CD14-positive monocyte (primary cell): ENCODE data around the gene MAPK8IP1. TPM values are rescaled to one million over a fixed set of nuclear protein-coding genes. Genes with fewer than 3 reads are reported as not detected.

Source experiments
- DNase-seq, 3 donors: peaks; one replicate each; pipeline ENCODE4 v3.0.0-alpha.2; 2011 to 2022
- H2AFZ ChIP-seq: 2 replicates; pipeline ENCODE4 v1.6.0; 2012; ENCODE audit warnings: mild to moderate bottlenecking, low read depth, low read length, inconsistent platforms; ENCODE audit not compliant: insufficient read depth, poor library complexity, severe bottlenecking
- H3K27ac ChIP-seq, 2 donors: 1 replicate in 1 of 2; 2 replicates in 1 of 2; pipeline ENCODE4 v1.5.1; 2012 to 2013; ENCODE audit warnings: low read length in 2 of 2, control low read depth in 1 of 2, inconsistent platforms in 1 of 2, low read depth in 1 of 2, mild to moderate bottlenecking in 1 of 2
- H3K27me3 ChIP-seq, 2 donors: one replicate each; pipeline versions ENCODE4 v1.6.0 to v1.6.1; 2011 to 2013; ENCODE audit warnings: low read length in 2 of 2; ENCODE audit not compliant: control insufficient read depth in 2 of 2, insufficient read depth in 2 of 2
- H3K36me3 ChIP-seq, 2 donors: replicated peaks in 1 of 2; 1 replicate in 1 of 2; 2 replicates in 1 of 2; pipeline versions ENCODE4 v1.5.1 to v1.6.1; 2012 to 2013; ENCODE audit warnings: low read length in 2 of 2, control low read depth in 1 of 2, inconsistent platforms in 1 of 2, mild to moderate bottlenecking in 1 of 2; ENCODE audit not compliant: insufficient read depth in 2 of 2, control insufficient read depth in 1 of 2
- H3K4me1 ChIP-seq, 2 donors: 1 replicate in 1 of 2; 2 replicates in 1 of 2; pipeline versions ENCODE4 v1.5.1 to v1.6.1; 2012 to 2013; ENCODE audit warnings: low read length in 2 of 2, control low read depth in 1 of 2, inconsistent platforms in 1 of 2, mild to moderate bottlenecking in 1 of 2, moderate library complexity in 1 of 2; ENCODE audit not compliant: insufficient read depth in 2 of 2, control insufficient read depth in 1 of 2
- H3K4me2 ChIP-seq: replicated peaks from 2 replicates; pipeline ENCODE3; 2012; ENCODE audit warnings: low read length, moderate library complexity, mild to moderate bottlenecking; ENCODE audit not compliant: poor library complexity, severe bottlenecking; ENCODE audit errors: extremely low read depth
- H3K4me3 ChIP-seq, 3 experiments: fragments of 200-600 bp in 1 of 3; sonication (generic) in 1 of 3; replicated peaks in 1 of 3; 1 replicate in 2 of 3; 2 replicates in 1 of 3; pipeline ENCODE4 v1.5.1; 2011 to 2013; ENCODE audit warnings: low read length in 3 of 3, mild to moderate bottlenecking in 3 of 3, control low read depth in 2 of 3, low read depth in 2 of 3, inconsistent platforms in 1 of 3, moderate library complexity in 1 of 3
- H3K79me2 ChIP-seq: 2 replicates; pipeline ENCODE4 v1.6.0; 2012; ENCODE audit warnings: mild to moderate bottlenecking, control low read depth, inconsistent platforms, low read length, moderate library complexity; ENCODE audit not compliant: insufficient read depth
- H3K9ac ChIP-seq: 2 replicates; pipeline ENCODE4 v1.6.0; 2017; ENCODE audit warnings: low read length, mild to moderate bottlenecking; ENCODE audit not compliant: insufficient read depth, poor library complexity, severe bottlenecking
- H3K9me3 ChIP-seq, 2 donors: replicated peaks in 1 of 2; 1 replicate in 1 of 2; 2 replicates in 1 of 2; pipeline versions ENCODE4 v1.5.1 to v1.6.1; 2012 to 2013; ENCODE audit warnings: low read length in 2 of 2, control low read depth in 1 of 2; ENCODE audit not compliant: control insufficient read depth in 1 of 2, insufficient read depth in 1 of 2
- H4K20me1 ChIP-seq: 2 replicates; pipeline ENCODE4 v1.6.0; 2012; ENCODE audit warnings: mild to moderate bottlenecking, low read length, control low read depth, moderate library complexity; ENCODE audit not compliant: insufficient read depth
- H3K27ac Mint-ChIP-seq, 7 donors: one replicate each; pipeline ENCODE4 v1.8.0; 2020; ENCODE audit warnings: mild to moderate bottlenecking in 7 of 7, mixed read lengths in 7 of 7, moderate library complexity in 6 of 7, inconsistent platforms in 2 of 7
- H3K27me3 Mint-ChIP-seq, 3 donors: one replicate each; pipeline ENCODE4 v1.8.0; 2021 to 2022; ENCODE audit warnings: low read depth in 3 of 3, mild to moderate bottlenecking in 3 of 3, mixed read lengths in 3 of 3, moderate library complexity in 3 of 3, inconsistent platforms in 1 of 3
- H3K36me3 Mint-ChIP-seq, 2 donors: one replicate each; pipeline ENCODE4 v1.8.0; 2020; ENCODE audit warnings: mixed read lengths in 2 of 2, inconsistent platforms in 1 of 2, mild to moderate bottlenecking in 1 of 2
- H3K4me1 Mint-ChIP-seq: one replicate; pipeline ENCODE4 v1.8.0; 2020; ENCODE audit warnings: mild to moderate bottlenecking, mixed read lengths
- H3K4me3 Mint-ChIP-seq, 2 donors: one replicate each; pipeline ENCODE4 v1.8.0; 2020; ENCODE audit warnings: mild to moderate bottlenecking in 2 of 2, mixed read lengths in 2 of 2, moderate library complexity in 1 of 2
- H3K9me3 Mint-ChIP-seq, 7 donors: one replicate each; pipeline ENCODE4 v1.8.0; 2020 to 2022; ENCODE audit warnings: mixed read lengths in 7 of 7, mild to moderate bottlenecking in 6 of 7, moderate library complexity in 6 of 7, inconsistent platforms in 2 of 7
- CTCF ChIP-seq: fragments of 200-600 bp; IDR thresholded peaks from one replicate; pipeline ENCODE4 v1.8.0; 2022; ENCODE audit warnings: antibody characterized with exemption, mild to moderate bottlenecking
- WGBS: methylation state at CpG from one replicate; pipeline ENCODE4 v1.1.5; 2013; ENCODE audit warnings: missing lambda C conversion rate; ENCODE audit not compliant: insufficient coverage; 5-methylcytosine and 5-hydroxymethylcytosine counted together
- intact Hi-C, 2 donors: fragments of 100-400 bp; cut with micrococcal nuclease; formaldehyde crosslinking; loops; one replicate each; pipeline versions ENCODE4 v1.15.0 to v1.15.1; 2023
- polyA plus RNA-seq, 3 donors: library from polyadenylated mRNA; depleted of rRNA in 1 of 3; unstranded in 2 of 3; stranded (reverse) in 1 of 3; fragments of 300-500 nt in 2 of 3; fragments of >200 nt in 1 of 3; fragmentation: Illumina TruSeq in 2 of 3; gene quantifications; 1 replicate in 2 of 3; 2 replicates in 1 of 3; pipeline ENCODE4 v1.2.3, GENCODE V29; 2012 to 2021

MAPK8IP1 gene
- polyA plus RNA-seq, 3 donors = 0.93 TPM; not detected in 2

- Histone ChIP-seq H3K9me3 (no peaks in the 10 kb centered on the region), H3K4me2 (no peak overlapping the region), H3K9ac (no peak overlapping the region), H3K36me3 (no peaks in the 10 kb centered on the region), H3K79me2 (no peaks in the 10 kb centered on the region), H3K4me1 (no peaks in the 10 kb centered on the region), H3K27ac (no peak overlapping the region), H3K4me3 (no peak overlapping the region), H2AFZ (no peak overlapping the region), H4K20me1 (no peaks in the 10 kb centered on the region), H3K27me3 (peaks cover 3 to 24% of the 10 kb centered on the region in 2 donors)
- WGBS = 92% methylated on average over 3 of the region's 5 CpGs
- intact Hi-C loops = no loop called here
- H3K27ac Mint-ChIP-seq = no peak overlapping the region
- no peaks in the 10 kb centered on the region for H3K4me1 Mint-ChIP-seq
- no peak for TF ChIP-seq CTCF
- H3K4me3 Mint-ChIP-seq = no peak overlapping the region
- H3K36me3 Mint-ChIP-seq = no peaks in the 10 kb centered on the region
- no peak for DNase-seq
- H3K9me3 Mint-ChIP-seq = peaks cover 0 to 3% (median 0%) of the 10 kb centered on the region in 7 donors
- peaks cover 25 to 50% (median 27%) of the 10 kb centered on the region in 3 donors for H3K27me3 Mint-ChIP-seq
Measured at GRCh38 chr11:45892856-45893255, 7.4 kb downstream of the MAPK8IP1 start.

GRCh38 chr11:45894555-45895247 is 9.2 kb downstream of the MAPK8IP1 start:
- Histone ChIP-seq H3K9ac (no peak overlapping the region), H3K4me1 (peaks cover 7 to 8% of the 10 kb centered on the region in 2 donors), H3K79me2 (no peaks in the 10 kb centered on the region), H2AFZ (no peak overlapping the region), H4K20me1 (no peaks in the 10 kb centered on the region), H3K27ac (no peak overlapping the region), H3K9me3 (peaks cover 4 to 10% of the 10 kb centered on the region in 2 donors), H3K27me3 (peaks cover 14 to 42% of the 10 kb centered on the region in 2 donors), H3K4me2 (no peak overlapping the region), H3K4me3 (no peak overlapping the region), H3K36me3 (no peaks in the 10 kb centered on the region)
- intact Hi-C loops = no loop called here
- DNase-seq = no peak
- Mint-ChIP-seq H3K4me1 (peaks cover 2% of the 10 kb centered on the region), H3K27me3 (peaks cover 40 to 60% (median 40%) of the 10 kb centered on the region in 3 donors), H3K9me3 (peaks cover 0 to 6% (median 0%) of the 10 kb centered on the region in 7 donors), H3K36me3 (no peaks in the 10 kb centered on the region), H3K27ac (peak overlapping the region in 1 of 7 donors; percentile 43), H3K4me3 (no peak overlapping the region)
- TF ChIP-seq CTCF = no peak
- 90% methylated on average over 6 of the region's 6 CpGs for WGBS
